Fibroblast of gingiva (primary cell): ENCODE measurements around the gene AK9.
A peak's percentile ranks its signal among the peaks of the same experiment; 100 is the strongest.
"Not testable (repeated sequence)": the region's sequence is repeated elsewhere in the genome, so short reads cannot be mapped to it uniquely, and the experiment has no call there.

Experiments
- DNase-seq: peaks from one replicate; pipeline ENCODE4 v3.0.0-alpha.2; 2011; ENCODE audit warnings: low read depth

Gene AK9

GRCh38 chr6:109625199-109625598 is 65.8 kb downstream of the AK9 start:
- no peak for DNase-seq

- DNase-seq: no peak
Observed at GRCh38 chr6:109623288-109623687, 67.7 kb downstream of the AK9 start.

- DNase-seq: no peak
Observed at GRCh38 chr6:109612268-109612667, 78.7 kb downstream of the AK9 start.

- DNase-seq: no peak
Observed at GRCh38 chr6:109611502-109611901, 79.5 kb downstream of the AK9 start.

- DNase-seq: no peak
Observed at GRCh38 chr6:109610590-109610989, 80.4 kb downstream of the AK9 start.

GRCh38 chr6:109609737-109610136 is 81.3 kb downstream of the AK9 start:
- DNase-seq: no peak

GRCh38 chr6:109606359-109606758 is 84.6 kb downstream of the AK9 start:
- no peak for DNase-seq

GRCh38 chr6:109595998-109596397 is 95.0 kb downstream of the AK9 start:
- peak; percentile 36 for DNase-seq

GRCh38 chr6:109580519-109580918 is 110.5 kb downstream of the AK9 start:
- DNase-seq: no peak

- no peak for DNase-seq
Observed at GRCh38 chr6:109579361-109579760, 111.6 kb downstream of the AK9 start.

GRCh38 chr6:109569901-109570300 is 121.1 kb downstream of the AK9 start:
- DNase-seq: not testable (repeated sequence)

GRCh38 chr6:109561844-109562243 is 129.2 kb downstream of the AK9 start:
- no peak for DNase-seq

GRCh38 chr6:109531446-109531845 is 159.6 kb downstream of the AK9 start:
- DNase-seq: no peak

- no peak for DNase-seq
Observed at GRCh38 chr6:109527989-109528388, 163.0 kb downstream of the AK9 start.

- peak; percentile 58 for DNase-seq
Observed at GRCh38 chr6:109526905-109527628, 163.9 kb downstream of the AK9 start.

GRCh38 chr6:109524129-109524528 is 166.9 kb downstream of the AK9 start:
- DNase-seq: no peak

GRCh38 chr6:109523478-109523877 is 167.5 kb downstream of the AK9 start:
- peak; percentile 87 for DNase-seq

- DNase-seq: no peak
Observed at GRCh38 chr6:109521080-109521479, 169.9 kb downstream of the AK9 start.

GRCh38 chr6:109519647-109520046 is 171.4 kb downstream of the AK9 start:
- not testable (repeated sequence) for DNase-seq

GRCh38 chr6:109516929-109517328 is 174.1 kb downstream of the AK9 start:
- DNase-seq: no peak

GRCh38 chr6:109515781-109516409 is 175.1 kb downstream of the AK9 start:
- no peak for DNase-seq

GRCh38 chr6:109514946-109515345 is 176.1 kb downstream of the AK9 start:
- DNase-seq: no peak

- DNase-seq: peak; percentile 19
Observed at GRCh38 chr6:109513571-109514071, 177.4 kb downstream of the AK9 start.
